ENCODE data around the gene NDUFB2.

- TF ChIP-seq, protein P1, sequence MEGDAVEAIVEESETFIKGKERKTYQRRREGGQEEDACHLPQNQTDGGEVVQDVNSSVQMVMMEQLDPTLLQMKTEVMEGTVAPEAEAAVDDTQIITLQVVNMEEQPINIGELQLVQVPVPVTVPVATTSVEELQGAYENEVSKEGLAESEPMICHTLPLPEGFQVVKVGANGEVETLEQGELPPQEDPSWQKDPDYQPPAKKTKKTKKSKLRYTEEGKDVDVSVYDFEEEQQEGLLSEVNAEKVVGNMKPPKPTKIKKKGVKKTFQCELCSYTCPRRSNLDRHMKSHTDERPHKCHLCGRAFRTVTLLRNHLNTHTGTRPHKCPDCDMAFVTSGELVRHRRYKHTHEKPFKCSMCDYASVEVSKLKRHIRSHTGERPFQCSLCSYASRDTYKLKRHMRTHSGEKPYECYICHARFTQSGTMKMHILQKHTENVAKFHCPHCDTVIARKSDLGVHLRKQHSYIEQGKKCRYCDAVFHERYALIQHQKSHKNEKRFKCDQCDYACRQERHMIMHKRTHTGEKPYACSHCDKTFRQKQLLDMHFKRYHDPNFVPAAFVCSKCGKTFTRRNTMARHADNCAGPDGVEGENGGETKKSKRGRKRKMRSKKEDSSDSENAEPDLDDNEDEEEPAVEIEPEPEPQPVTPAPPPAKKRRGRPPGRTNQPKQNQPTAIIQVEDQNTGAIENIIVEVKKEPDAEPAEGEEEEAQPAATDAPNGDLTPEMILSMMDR (optimal IDR thresholded peaks at IDR 0.05 in 1 of 3, IDR thresholded peaks at IDR 0.05 in 1 of 3, conservative IDR thresholded peaks at IDR 0.05 in 1 of 3; ENCODE audit: extremely low read depth in 1 of 3, insufficient read depth in 2 of 3, low read length in 3 of 3): no peak
- TF ChIP-seq EZH2 (IDR thresholded peaks at IDR 0.05; ENCODE audit: low read length): no peak
Observed at GRCh38 chr7:140685407-140686087, 11.0 kb upstream of the NDUFB2 start.

Data from keratinocyte (primary cell).